Stimulated activated CD8-positive, alpha-beta memory T cell treated with anti-CD3 and anti-CD28 coated beads, Interleukin-12 subunit alpha, Interleukin-12 subunit beta, amount 100 ng/mL, for 24 hours (primary cell): ENCODE data around the gene CD3D.

ENCODE experiments used
- DNase-seq: peaks from one replicate; pipeline ENCODE4 v3.0.0-alpha.2; 2020; ENCODE audit errors: extremely low read depth

The CD3D gene

DNA sequence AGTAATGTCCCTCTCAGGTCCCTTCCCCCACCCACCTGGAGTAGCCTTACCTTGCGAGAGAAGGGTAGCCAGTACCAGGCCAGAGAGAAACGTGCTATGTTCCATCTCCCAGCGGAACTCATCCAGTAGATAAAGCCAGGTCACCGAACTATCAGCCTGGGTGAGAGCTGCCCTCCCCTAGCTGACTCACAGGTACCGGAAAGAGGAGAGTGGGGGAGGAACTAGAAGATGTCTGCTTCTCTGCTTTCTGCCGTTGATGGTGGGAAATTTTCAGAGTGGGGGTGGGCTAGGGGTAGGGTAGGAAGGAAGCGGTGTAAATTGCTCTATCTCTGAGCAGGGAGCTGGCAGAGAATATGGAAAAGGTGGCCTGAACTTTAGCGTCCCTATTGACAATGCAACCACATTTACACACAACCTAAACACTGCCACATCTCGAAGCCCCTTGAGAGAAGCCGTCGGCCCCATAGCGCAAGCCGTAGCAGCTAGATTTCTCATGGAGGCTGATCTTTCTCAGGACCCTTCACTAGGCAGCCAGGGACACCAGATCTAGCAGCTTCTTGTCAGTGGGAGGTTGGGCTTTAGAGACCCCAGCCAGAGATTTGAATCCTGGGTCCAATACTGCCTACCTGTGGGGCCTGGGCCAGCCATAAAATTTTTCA, at the start of gene CD3D:
TSS of gene CD3D (minus strand) at position 203 of the 659 bp plus-strand sequence. CDS start at position 105, 98 bp downstream.
- DNase-seq = no peak

DNA sequence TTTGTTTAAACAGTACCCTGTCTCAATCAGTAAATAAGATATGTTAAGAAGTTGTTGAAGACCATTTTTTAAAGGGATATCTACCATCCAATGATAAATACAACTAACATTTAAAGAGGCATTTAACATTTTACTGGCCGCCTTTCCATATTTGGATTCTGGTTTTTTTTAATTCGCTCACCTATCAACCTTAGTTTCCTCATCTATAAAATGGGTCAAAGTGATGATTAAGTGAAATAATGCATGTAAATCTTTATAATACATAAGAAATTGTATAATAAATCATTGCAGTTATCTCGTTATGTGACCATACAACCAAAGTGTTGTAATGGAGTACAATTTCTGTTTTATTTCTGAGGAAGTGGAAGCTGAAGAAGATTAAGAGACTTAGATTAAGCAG, 41.2 kb upstream of the CD3D start:
- DNase-seq = no peak

DNA sequence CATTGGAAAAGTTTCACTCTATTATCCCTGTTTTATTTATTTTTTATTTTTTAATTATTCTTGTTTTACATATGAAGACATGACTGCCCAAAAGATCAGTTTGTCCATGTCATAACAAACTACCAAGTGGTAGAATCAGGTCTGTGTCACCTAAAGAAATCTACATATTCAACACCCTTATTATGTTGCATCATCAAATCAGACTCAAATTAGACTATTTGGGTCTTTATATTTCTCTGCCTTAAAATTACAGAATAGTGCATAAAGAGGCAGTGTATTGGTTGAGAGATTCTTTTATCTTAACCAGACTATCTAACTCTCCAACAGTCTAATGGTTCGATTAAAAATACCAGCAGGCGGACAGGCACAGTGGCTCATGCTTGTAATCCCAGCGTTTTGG, 40.4 kb upstream of the CD3D start:
- no peak for DNase-seq

DNA sequence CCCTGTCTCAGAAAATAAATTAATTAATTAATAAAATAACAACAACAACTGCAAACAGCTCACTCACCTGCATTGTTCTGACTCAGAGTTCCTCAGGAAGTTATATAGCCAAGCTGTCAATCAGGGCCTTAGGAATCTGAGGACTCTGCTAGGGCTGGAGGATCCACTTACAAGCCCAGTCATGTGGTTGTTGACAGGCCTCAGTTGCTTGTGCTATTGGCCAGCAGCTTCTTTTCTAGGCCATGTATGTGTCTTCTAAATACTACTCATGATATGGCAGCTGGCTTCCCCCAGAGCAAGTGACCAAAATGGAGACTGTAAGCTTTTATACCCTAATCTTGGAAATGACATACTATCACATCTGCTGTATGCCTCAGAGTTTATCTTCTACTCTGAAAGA, 38.1 kb upstream of the CD3D start:
- DNase-seq = no peak

DNA sequence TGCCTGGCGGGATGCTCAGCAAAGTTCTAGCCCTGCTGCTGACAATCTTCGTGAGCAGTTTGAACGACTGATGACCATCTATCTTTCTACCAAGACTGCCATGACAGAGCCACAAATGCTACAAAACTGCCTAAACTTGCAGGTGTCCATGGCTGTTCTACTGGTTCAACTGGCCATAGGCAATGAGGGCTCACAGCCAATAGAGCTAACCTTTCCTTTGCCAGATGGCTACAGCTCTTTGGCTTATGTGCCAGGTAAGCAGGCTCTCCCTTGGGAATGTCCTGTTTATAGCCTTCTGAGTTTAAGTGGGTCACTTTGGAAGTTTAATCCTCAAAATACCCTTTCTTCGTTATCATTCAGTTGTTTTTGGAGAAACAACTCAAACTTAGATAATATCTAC, 37.0 kb upstream of the CD3D start:
- no peak for DNase-seq

DNA sequence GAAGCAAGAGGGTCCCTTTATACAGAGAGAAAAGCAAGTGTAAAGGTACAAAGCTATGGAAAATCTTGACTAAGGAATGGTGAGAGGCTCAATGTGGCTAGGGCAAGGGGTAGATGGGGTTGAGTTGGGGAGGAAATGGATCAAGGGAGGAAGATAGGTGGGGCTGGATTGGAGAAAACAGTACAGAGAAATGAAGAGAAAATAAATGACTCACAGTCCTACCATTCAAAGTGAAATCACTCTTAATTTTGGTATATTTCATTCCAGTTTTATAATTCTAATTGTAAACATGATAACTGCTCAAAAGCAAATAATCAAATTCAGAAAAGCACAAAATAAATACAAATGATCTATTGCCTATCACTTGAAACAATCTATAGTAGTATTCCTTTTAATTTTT, 33.5 kb upstream of the CD3D start:
- no peak for DNase-seq

DNA sequence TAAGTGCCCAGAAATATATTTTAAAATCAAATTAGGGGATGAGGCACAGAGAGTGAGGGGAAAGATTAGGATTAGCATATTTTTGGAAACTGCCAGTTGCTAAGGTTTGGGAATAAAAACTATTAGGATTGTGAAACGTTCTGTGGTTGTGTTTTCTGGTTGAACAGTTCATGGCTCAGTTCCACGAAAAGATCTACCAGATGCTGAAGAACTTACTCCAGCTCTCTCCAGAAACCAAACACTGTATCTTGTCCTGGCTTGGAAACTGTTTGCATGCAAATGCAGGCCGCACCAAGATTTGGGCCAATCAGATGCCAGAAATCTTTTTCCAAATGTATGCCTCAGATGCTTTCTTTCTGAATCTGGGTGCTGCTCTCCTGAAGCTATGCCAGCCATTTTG, 32.2 kb upstream of the CD3D start:
- DNase-seq = no peak

DNA sequence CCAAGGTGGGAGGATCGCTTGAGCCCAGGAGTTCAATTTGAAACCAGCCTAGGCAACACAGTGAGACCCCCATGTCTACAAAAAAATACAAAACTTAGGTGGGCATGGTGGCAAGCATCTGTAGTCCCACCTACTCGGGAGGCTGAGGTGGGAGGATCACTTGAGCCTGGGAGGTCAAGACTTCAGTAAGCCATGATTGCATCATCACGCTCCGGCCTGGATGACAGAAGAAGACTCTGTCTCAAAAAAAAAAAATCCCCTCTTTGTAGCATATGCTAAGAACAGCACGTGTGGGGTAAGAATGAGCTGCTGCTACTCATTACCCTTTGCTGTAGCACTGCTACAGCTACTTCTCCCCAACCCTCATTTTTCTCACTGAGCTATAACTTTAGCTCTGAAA, 31.4 kb upstream of the CD3D start:
- DNase-seq = no peak

DNA sequence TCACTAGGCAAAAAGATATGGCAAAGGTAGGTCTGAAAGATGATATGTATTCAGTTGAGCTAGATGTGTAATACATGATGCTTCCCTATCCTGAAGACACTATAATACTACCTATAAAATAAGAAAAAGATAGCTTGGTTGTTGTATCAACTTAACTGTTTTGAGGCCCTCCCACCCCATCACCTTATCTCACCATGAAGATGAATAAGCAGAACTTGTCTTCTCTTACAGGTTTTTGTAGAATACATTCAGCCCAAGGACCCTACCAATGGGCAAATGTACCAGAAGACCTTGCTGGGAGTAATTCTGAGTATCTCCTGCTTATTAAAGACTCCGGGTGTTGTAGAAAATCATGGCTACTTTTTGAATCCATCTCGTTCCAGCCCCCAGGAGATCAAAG, 30.8 kb upstream of the CD3D start:
- no peak for DNase-seq

DNA sequence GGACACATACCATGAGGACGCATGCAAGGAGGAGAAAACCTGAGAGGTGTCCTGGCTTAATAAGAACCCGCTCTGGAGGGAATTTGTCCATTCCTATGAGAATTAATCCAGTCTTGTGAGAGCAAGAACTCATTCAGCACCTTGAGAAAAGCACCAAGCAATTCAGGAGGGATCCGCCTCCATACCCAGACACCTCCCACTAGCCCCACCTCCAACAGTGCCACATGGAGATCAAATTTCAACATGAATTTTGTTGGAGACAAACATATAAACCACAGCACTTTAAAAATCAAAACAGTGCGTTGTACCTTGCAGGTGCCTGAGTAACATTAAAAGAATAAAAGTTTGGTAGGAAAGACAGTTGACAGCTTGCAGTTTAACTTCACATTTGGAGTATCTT, 28.3 kb upstream of the CD3D start:
- DNase-seq = no peak

DNA sequence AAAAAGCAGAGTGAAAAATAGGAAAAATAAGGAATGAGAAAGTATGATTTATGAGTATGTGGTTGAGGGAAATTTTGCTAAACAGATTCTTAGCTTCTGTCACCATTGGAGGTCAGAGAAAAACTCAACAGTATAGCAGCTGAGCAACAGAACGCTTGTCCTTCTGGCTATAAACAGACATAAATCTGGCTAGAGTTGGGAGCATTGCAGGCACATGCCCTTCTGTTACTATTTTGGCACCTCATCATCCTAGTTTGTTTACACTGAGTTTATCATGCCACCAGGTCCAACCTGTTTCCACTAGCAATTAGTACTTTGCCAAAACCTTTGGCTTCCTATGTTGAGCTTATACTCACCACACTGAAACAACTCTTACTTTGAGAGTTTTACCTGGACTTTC, 23.8 kb upstream of the CD3D start:
- no peak for DNase-seq

DNA sequence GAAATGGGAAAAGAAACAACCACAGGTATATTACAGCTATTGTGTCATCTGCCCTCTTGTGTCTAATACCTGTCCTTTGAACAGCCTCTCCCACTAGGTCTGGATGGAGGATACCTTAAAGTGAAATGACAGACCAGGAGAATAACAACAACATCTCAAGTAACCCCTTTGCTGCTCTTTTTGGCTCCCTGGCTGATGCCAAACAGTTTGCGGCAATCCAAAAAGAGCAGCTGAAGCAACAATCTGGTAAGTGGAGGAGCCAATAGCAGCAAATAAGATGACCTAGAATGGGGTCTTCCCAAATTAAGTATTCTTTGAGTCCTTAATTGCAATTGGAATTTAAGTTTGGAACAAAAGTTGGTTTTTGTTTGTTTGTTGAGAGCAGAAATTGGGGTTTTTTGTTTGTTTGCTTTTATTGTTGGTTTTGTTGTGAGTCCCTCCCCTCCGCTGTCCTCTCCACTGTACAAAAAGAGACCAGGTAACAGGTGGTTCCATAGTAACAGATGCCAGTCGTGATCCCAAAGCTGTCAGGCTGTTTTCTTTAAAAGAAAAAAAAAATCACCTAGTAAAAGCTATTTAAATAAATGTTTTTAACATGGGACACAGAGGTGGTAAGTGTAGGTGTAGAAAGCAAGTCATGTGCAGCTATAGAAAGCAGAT, 22.6 kb upstream of the CD3D start:
- no peak for DNase-seq

DNA sequence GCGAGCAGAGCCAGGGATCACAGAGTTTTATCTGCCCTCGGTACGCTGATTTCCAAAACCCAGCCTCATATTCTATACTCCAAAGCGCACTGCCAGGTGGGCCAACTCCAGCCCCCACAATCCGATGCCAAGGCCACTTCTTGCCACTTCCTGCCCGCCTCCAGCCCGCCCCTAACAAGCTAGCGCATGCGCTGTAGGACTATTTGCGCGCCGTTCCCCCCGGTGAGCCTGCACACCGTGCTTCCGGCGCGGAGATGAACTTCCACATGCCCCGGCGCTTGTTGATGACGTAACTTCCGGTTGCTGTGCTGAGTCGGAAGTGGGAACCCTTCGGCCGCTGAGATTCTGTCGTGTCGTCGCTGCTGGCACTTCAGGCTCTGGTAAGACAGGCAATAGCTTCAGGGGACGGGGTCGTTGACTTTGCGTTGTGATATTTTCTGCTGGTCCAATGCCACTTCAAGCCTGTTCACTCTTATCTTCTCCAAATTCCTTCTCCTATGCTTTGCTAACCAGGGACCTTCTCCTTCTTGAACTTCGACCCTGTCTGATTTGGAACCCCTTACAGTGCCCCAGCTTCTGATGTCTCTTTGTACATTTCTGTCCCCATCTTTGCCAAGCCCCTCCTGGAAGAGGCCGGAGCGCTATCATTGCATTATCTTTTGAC, 16.9 kb upstream of the CD3D start, which contains the start of gene UBE4A:
TSS of gene UBE4A (plus strand) at position 306 of the 664 bp plus-strand sequence. CDS start 5,481 bp downstream, outside the sequence.
- DNase-seq = peak; percentile 96

DNA sequence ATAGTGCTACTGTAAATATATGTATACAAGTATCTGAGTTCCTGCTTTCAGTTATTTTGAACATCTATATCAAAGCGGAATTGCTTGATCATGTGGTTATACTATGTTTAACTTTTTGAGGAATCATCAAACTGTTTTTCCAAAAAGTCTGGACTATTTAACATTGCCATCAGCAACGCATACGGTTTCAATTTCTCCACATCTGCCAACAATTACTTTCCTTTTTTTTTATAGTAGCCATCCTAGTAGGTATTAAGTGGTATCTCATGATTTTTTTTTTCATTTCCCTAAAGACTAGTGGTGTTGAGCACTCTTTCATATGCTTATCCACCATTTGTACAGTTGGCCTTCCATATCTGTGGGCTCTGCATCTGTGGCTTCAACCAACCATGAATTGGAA, 15.6 kb upstream of the CD3D start:
- DNase-seq = no peak

DNA sequence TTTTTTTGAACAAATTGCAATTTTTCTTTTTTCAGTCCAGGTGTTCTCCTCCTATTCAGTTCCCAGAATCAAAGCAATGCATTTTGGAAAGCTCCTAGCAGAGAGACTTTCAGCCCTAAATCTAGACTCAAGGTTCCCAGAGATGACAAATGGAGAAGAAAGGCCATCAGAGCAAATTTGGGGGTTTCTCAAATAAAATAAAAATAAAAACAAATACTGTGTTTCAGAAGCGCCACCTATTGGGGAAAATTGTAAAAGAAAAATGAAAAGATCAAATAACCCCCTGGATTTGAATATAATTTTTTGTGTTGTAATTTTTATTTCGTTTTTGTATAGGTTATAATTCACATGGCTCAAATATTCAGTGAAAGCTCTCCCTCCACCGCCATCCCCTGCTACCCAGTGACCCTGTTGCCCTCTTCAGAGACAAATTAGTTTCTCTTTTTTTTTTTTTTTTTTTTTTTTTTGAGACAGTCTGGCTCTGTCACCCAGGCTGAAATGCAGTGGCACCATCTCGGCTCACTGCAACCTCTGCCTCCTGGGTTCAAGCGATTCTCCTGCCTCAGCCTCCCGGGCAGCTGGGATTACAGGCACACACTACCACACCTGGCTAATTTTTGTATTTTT, 10.7 kb upstream of the CD3D start:
- no peak for DNase-seq

DNA sequence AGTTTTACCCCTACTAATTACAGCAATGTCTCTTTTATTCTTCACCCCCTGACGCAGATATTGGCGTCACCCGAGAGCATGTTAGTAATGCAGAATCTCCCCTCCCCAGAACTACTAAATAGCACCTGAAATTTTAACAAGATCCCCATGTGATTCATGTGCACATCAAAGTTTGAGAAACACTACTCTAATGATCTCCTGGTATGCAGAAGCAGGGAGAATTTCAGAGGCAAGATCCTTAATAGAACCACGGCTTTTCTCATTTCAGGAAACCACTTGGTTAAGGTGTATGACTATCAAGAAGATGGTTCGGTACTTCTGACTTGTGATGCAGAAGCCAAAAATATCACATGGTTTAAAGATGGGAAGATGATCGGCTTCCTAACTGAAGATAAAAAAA, 7.0 kb upstream of the CD3D start:
- DNase-seq = no peak

DNA sequence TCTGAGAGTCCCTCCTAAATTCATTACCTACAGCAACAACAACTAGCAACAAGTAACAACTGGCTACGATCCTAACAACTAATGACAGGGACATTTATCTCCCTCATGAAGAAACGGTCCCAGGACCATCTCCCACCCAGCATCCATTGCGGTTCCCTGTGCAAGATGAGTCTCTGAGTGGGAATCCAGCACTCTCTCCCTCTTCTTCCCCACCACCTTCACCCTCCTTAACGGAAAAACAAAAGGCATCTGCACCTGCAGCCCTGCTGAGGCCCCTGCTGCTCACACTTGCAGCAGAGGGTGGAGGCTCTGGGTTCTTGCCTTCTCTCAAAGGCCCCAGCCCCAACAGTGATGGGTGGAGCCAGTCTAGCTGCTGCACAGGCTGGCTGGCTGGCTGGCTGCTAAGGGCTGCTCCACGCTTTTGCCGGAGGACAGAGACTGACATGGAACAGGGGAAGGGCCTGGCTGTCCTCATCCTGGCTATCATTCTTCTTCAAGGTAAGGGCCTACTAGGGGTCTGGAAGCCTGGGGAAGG, 1.5 kb upstream of the CD3D start, which contains the start of gene CD3G:
TSS of gene CD3G (plus strand) at position 364 of the 535 bp plus-strand sequence. CDS start at position 444, 80 bp downstream.
- no peak for DNase-seq

DNA sequence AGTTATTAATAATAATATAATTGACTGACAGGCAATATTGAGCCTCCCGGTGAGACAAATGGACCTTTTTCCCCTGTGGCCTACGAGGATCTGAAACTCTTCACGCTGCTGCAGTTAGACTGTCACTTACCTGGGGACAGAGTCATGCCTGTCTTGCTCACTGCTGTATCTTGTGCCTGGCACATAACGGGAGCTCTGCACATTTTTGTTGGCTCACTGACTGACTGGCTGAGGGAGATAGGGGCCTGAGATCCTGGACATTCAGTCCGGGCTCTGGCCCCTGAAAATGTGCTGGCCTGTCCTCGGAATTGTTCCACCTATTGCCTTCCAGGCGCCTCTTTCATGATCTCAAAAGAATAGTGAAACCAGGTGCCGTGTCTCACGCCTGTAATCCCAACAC, 743 bp upstream of the CD3D start:
- no peak for DNase-seq

DNA sequence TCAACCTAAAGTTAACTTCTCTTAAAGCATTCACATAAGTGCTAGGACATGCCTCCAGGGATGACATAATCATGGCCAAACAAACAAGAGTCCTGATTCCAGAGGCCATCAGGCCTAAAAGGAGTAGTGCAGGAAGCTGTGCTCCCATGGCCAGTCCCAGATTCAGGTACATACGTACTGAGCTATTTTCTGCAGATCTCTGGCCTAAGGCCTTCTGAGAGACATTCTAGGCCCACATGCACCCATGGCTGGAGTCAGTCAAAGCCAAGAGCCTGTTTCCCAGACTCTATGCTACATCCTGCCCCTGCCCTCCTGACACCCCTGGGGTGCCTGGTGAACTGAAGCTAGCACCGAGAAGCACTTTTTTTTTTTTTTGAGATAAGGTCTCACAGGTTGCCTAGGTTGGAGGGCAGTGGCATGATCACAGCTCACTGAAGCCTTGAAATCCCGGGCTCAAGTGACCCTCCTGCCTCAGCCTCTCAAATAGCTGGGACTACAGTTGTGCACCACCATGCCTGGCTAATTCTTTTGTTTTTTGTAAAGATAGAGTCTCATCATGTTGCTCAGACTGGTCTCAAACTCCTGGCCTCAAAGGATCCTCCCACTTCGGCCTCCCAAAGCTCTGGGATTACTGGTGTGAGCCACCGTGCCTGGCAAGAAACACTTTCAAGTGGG, 553 bp downstream of the CD3D start:
- DNase-seq = no peak

DNA sequence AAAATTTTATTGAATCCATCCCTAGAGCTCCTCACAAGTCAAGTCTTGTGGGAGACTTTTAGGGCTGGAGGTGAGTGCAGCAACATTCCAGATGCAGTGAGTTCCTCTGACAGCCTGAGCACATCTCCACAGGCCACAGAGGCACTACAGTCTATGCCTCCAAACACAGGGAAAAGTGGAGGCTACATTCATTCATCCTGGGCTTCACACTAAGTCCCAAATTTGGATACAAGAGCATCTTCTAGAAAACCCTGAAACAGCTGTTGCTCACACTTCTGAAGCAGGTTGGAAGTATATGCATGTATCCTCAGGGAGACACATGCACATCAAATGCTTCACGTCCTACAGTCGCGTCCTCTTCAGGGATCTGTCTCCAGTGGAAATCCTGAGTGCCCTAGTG, 1.2 kb downstream of the CD3D start:
- no peak for DNase-seq

DNA sequence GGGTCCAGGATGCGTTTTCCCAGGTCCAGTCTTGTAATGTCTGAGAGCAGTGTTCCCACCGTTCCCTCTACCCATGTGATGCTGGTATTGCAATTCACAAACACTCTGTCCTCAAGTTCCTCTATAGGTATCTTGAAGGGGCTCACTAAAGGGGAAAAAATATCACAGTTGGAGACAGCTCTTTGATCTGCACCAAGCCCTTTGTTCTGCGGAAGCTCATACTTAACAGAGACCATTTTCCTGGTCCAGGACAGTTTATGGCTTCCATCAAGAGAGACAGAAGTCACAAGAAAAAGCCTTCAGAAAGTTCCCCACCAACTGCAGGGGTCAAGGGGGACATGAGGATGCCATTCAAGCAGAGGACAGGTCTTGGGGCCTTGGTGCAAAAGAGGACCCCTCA, 2.1 kb downstream of the CD3D start:
- DNase-seq = no peak
